GM12878 (cell line): Measurements from ENCODE around the gene SPIRE1. TPM values are rescaled to one million over a fixed set of nuclear protein-coding genes. Genes with fewer than 3 reads are reported as not detected.

Source experiments
- ATAC-seq: fragments of 200-7000 bp; cut with Tn5 transposase; 3 replicates; pipeline ENCODE4 v1.9.1; 2020; ENCODE audit warnings: mild to moderate bottlenecking, moderate library complexity
- BruUV-seq: library from RNA; stranded (reverse); fragments of 400-500 nt; replicated peaks from 2 replicates; lab custom pipeline; 2021; lab: Mats Ljungman, UMichigan
- CTCF ChIA-PET: fragments of 300-600 bp; sonication (Branson Sonifier 250); formaldehyde crosslinking; extraction: SDS; loops from one replicate; lab custom pipeline; 2021; ENCODE audit warnings: inconsistent platforms; lab: Yijun Ruan, JAX
- POLR2A ChIA-PET: fragments of 350-600 bp; formaldehyde crosslinking; extraction: SDS; loops from one replicate; lab custom pipeline; 2021; ENCODE audit warnings: inconsistent platforms; lab: Charles Lee
- RAD21 ChIA-PET: fragments of 300-600 bp; sonication (Branson Sonifier 250); formaldehyde crosslinking; loops from one replicate; lab custom pipeline; 2023; ENCODE audit warnings: antibody characterized with exemption; ENCODE audit not compliant: unreplicated experiment; lab: Charles Lee
- SMC1A ChIA-PET: fragments of 300-600 bp; sonication (Branson Sonifier 250); formaldehyde crosslinking; loops from one replicate; lab custom pipeline; 2023; ENCODE audit not compliant: unreplicated experiment, uncharacterized antibody; lab: Charles Lee
- DNase-seq: peaks from one replicate; pipeline ENCODE4 v3.0.0-alpha.2; 2011; ENCODE audit warnings: low read depth, low spot score
- FAIRE-seq: peaks from 3 replicates; lab custom pipeline; 2011; peaks lifted over from hg19 to GRCh38; lab: Jason Lieb, UNC
- H2AFZ ChIP-seq: 2 replicates; pipeline ENCODE4 v1.6.0; 2011; ENCODE audit warnings: low read depth, low read length, control low read depth; ENCODE audit not compliant: control insufficient read depth
- H3K27ac ChIP-seq: 2 replicates; pipeline ENCODE4 v1.5.1; 2011; ENCODE audit warnings: control low read depth; ENCODE audit not compliant: control insufficient read depth, insufficient read depth
- H3K27me3 ChIP-seq, 2 experiments: replicated peaks in 1 of 2; 2 replicates each; pipeline versions ENCODE4 v1.6.0 to v1.6.1; 2011; ENCODE audit warnings: low read length in 1 of 2; ENCODE audit not compliant: control insufficient read depth in 2 of 2, insufficient read depth in 2 of 2
- H3K36me3 ChIP-seq, 2 experiments: 2 replicates each; pipeline ENCODE4 v1.5.1; 2011; ENCODE audit warnings: low read length in 1 of 2; ENCODE audit not compliant: control insufficient read depth in 2 of 2, insufficient read depth in 2 of 2
- H3K4me1 ChIP-seq: 2 replicates; pipeline ENCODE4 v1.6.1; 2011; ENCODE audit warnings: mild to moderate bottlenecking, low read length, moderate library complexity, mixed read lengths; ENCODE audit not compliant: control insufficient read depth, insufficient read depth
- H3K4me2 ChIP-seq: 2 replicates; pipeline ENCODE4 v1.6.0; 2011; ENCODE audit warnings: control low read depth; ENCODE audit not compliant: control insufficient read depth, insufficient read depth
- H3K4me3 ChIP-seq: fragments of 200-600 bp; sonication (generic); 2 replicates; pipeline ENCODE4 v1.5.1; 2016
- H3K79me2 ChIP-seq: 2 replicates; pipeline ENCODE4 v1.6.0; 2011; ENCODE audit warnings: low read length; ENCODE audit not compliant: control insufficient read depth, insufficient read depth
- H3K9ac ChIP-seq: 2 replicates; pipeline ENCODE4 v1.8.0; 2011; ENCODE audit warnings: low read length, control low read depth, mixed read lengths; ENCODE audit not compliant: control insufficient read depth, insufficient read depth
- H3K9me3 ChIP-seq: replicated peaks from 3 replicates; pipeline ENCODE4 v1.5.1; 2011; ENCODE audit warnings: mild to moderate bottlenecking, low read length; ENCODE audit not compliant: control insufficient read depth, insufficient read depth
- H4K20me1 ChIP-seq: 2 replicates; pipeline ENCODE4 v1.6.0; 2011; ENCODE audit not compliant: control insufficient read depth, insufficient read depth
- BHLHE40 ChIP-seq, 2 experiments: fragments of 450-650 bp in 1 of 2; IDR thresholded peaks; 2 replicates each; pipeline ENCODE4 v1.6.1; 2011 to 2017; ENCODE audit warnings: low read depth in 2 of 2, borderline replicate concordance in 1 of 2, improper control_type of control experiment in 1 of 2, low read length in 1 of 2, mild to moderate bottlenecking in 1 of 2
- EGR1 ChIP-seq, 2 experiments: IDR thresholded peaks; 1 replicate in 1 of 2; 2 replicates in 1 of 2; pipeline ENCODE4 v1.6.1; 2011 to 2012; ENCODE audit warnings: low read depth in 2 of 2, low read length in 2 of 2, borderline replicate concordance in 1 of 2, mild to moderate bottlenecking in 1 of 2, moderate library complexity in 1 of 2
- EZH2 ChIP-seq: IDR thresholded peaks from 2 replicates; pipeline ENCODE4 v1.6.1; 2012; ENCODE audit warnings: low read depth, mild to moderate bottlenecking, control low read depth, inconsistent platforms, low read length, borderline replicate concordance; ENCODE audit not compliant: control insufficient read depth
- NR2C1 ChIP-seq: fragments of 450-650 bp; IDR thresholded peaks from 2 replicates; pipeline ENCODE4 v1.6.1; 2017; ENCODE audit warnings: antibody characterized with exemption, mild to moderate bottlenecking, moderate library complexity
- RB1 ChIP-seq: fragments of 450-650 bp; formaldehyde crosslinking; IDR thresholded peaks from 2 replicates; pipeline ENCODE4 v1.6.1; 2017; ENCODE audit warnings: mild to moderate bottlenecking, borderline replicate concordance
- WGBS: methylation state at CpG from one replicate; pipeline ENCODE4 v1.1.6; 2016; ENCODE audit warnings: low lambda C conversion rate; ENCODE audit not compliant: insufficient replicate concordance, insufficient coverage; ENCODE audit errors: missing lambda C conversion rate; 5-methylcytosine and 5-hydroxymethylcytosine counted together
- in situ Hi-C: fragments of 300-500 bp; cut with MboI; formaldehyde crosslinking; loops from 9 replicates; pipeline ENCODE4 v1.14.3; 2018; ENCODE audit warnings: mixed read lengths
- intact Hi-C: fragments of 100-400 bp; cut with micrococcal nuclease; formaldehyde crosslinking; loops from one replicate; pipeline ENCODE4 v1.14.2; 2022; ENCODE audit not compliant: unreplicated experiment
- polyA plus RNA-seq, 11 experiments: library from polyadenylated mRNA; depleted of rRNA in 4 of 11; unstranded in 6 of 11; stranded (reverse) in 5 of 11; fragments of >200 nt; fragmentation: Nextera tagmentation in 4 of 11; fragmentation: Illumina TruSeq in 1 of 11; extraction: Ambion mirVana in 4 of 11; extraction: Trizol in 1 of 11; gene quantifications; 1 replicate in 1 of 11; 2 replicates in 10 of 11; pipeline versions ENCODE4 v1.2.1 to v1.2.3, GENCODE V29; 2011 to 2016; ENCODE audit warnings: inconsistent platforms in 2 of 11, missing spikeins in 2 of 11, low read depth in 1 of 11
- total RNA-seq, 4 experiments: library from RNA; depleted of rRNA in 3 of 4; stranded (reverse); fragments of >200 nt in 3 of 4; fragmentation: Illumina TruSeq in 1 of 4; extraction: Trizol in 1 of 4; gene quantifications; 2 replicates each; pipeline versions ENCODE4 v1.2.1 to v1.2.3, GENCODE V29; 2013 to 2021
- TF ChIP-seq, protein P1 (sequence below): fragments of 450-650 bp; IDR thresholded peaks from 2 replicates; pipeline ENCODE4 v1.6.1; 2014; ENCODE audit warnings: mild to moderate bottlenecking

SPIRE1 gene
- total and polyA plus RNA-seq, 10 of the 15 experiments (the other 5 are each of a cell fraction or from before 2014, with no cell fraction given) = 0.18 to 9.2 (median 4.3) TPM

DNA sequence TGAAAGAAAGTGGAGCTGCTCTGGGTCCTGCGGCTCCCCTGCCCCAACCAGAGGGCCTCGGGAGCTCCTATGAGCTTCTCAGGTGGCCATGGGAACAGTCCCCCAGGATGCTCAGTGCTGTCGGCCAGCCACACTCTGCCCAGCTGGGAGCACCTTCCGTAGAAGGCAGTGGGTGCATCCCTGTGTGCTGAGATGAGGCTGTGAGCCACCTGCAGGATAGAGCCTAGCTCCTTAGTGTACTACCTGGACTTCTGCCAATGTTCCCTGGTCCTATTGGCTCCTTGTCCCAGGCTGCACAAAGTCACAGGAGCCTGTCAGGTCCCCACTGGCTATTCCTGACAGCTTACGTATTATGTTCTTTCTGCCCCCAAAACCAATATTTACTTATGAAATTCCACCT lies 234.1 kb downstream of the SPIRE1 start:
- no TSS peak for BruUV-seq
- H3K27ac ChIP-seq = no peak overlapping the region
- RAD21 ChIA-PET = no interaction called here
- SMC1A ChIA-PET = no interaction called here
- over 99% methylated on average over 5 of the region's 5 CpGs for WGBS
- POLR2A ChIA-PET = interaction anchor here (0.6 to 1.2 kb wide), 2 partner anchors 15 to 22 kb away, joined by 3 read pairs; no protein-coding TSS in a partner anchor
- ATAC-seq = no peak
- CTCF ChIA-PET = interaction anchor here (0.7 to 2.6 kb wide), 2 partner anchors 22 to 33 kb away, joined by 3 to 6 read pairs; no protein-coding TSS in a partner anchor
- H3K36me3 ChIP-seq = no peaks in the 10 kb centered on the region
- H3K27me3 ChIP-seq = no peaks in the 10 kb centered on the region
- H3K9me3 ChIP-seq = no peaks in the 10 kb centered on the region
- no peak overlapping the region for H3K4me3 ChIP-seq
- no peak for TF ChIP-seq NR2C1
- no peak for TF ChIP-seq BHLHE40 (IDR thresholded peaks at IDR 0.05; ENCODE audit: borderline replicate concordance in 1 of 2, low read depth in 2 of 2, low read length in 1 of 2)
- TF ChIP-seq, protein P1, sequence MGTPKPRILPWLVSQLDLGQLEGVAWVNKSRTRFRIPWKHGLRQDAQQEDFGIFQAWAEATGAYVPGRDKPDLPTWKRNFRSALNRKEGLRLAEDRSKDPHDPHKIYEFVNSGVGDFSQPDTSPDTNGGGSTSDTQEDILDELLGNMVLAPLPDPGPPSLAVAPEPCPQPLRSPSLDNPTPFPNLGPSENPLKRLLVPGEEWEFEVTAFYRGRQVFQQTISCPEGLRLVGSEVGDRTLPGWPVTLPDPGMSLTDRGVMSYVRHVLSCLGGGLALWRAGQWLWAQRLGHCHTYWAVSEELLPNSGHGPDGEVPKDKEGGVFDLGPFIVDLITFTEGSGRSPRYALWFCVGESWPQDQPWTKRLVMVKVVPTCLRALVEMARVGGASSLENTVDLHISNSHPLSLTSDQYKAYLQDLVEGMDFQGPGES = no peak
- TF ChIP-seq EZH2 = no peak
- no peak for TF ChIP-seq EGR1 (IDR thresholded peaks at IDR 0.05; ENCODE audit: borderline replicate concordance in 1 of 2, low read depth in 2 of 2, low read length in 2 of 2)
- TF ChIP-seq RB1 = no peak
- in situ Hi-C loops = no loop called here
- H3K4me1 ChIP-seq = no peaks in the 10 kb centered on the region
- no peaks in the 10 kb centered on the region; the same call in 1 of the 2 replicates for H3K79me2 ChIP-seq
- no peak overlapping the region for H3K9ac ChIP-seq
- H3K4me2 ChIP-seq = no peak overlapping the region
- no peak for FAIRE-seq
- H4K20me1 ChIP-seq = no peaks in the 10 kb centered on the region
- H2AFZ ChIP-seq = no peak overlapping the region
- DNase-seq = no peak
- intact Hi-C loops = no loop called here
